ENCODE measurements around the gene EPHA6. TPM values are rescaled to one million over a fixed set of nuclear protein-coding genes. Genes with fewer than 3 reads are reported as not detected.

The EPHA6 gene
- total and polyA plus RNA-seq, 2 experiments from 2014 or later, result not detected

GRCh38 chr3:97235611-97236315 is 421.4 kb downstream of the EPHA6 start:
- no peak overlapping the region for H3K9ac ChIP-seq
- no peaks in the 10 kb centered on the region for H3K9me2 ChIP-seq (ENCODE audit: insufficient read depth)
- in situ Hi-C loops (cut with MboI), result no loop called here
- H3K27ac ChIP-seq, result no peak overlapping the region
- H3K4me1 ChIP-seq (ENCODE audit: insufficient read depth), result no peaks in the 10 kb centered on the region
- H3K4me2 ChIP-seq (ENCODE audit: unreplicated experiment), result no peak overlapping the region
- H2AFZ ChIP-seq, result no peak overlapping the region
- no peaks in the 10 kb centered on the region for H3K9me3 ChIP-seq (ENCODE audit: low read depth)
- H3K36me3 ChIP-seq (ENCODE audit: low read depth), result no peaks in the 10 kb centered on the region
- no peaks in the 10 kb centered on the region for H3F3A ChIP-seq (ENCODE audit: insufficient read depth)
- H3K4me3 ChIP-seq, result no peak overlapping the region
- no peak for DNase-seq
- no peaks in the 10 kb centered on the region for H3K79me2 ChIP-seq (ENCODE audit: insufficient read depth)
- no peaks in the 10 kb centered on the region for H3K27me3 ChIP-seq (replicated peaks; ENCODE audit: insufficient read depth)
- no peaks in the 10 kb centered on the region for H4K20me1 ChIP-seq (ENCODE audit: insufficient read depth)
- no peak for TF ChIP-seq EZH2phosphoT487 (IDR thresholded peaks at IDR 0.05; ENCODE audit: insufficient read depth, low read depth)
- TF ChIP-seq EZH2 (IDR thresholded peaks at IDR 0.05; ENCODE audit: insufficient read depth, poor library complexity, severe bottlenecking), result no peak

- Histone ChIP-seq H3K27ac (no peak overlapping the region), H3F3A (ENCODE audit: insufficient read depth) (no peaks in the 10 kb centered on the region), H3K9me3 (ENCODE audit: low read depth) (no peaks in the 10 kb centered on the region), H4K20me1 (ENCODE audit: insufficient read depth) (no peaks in the 10 kb centered on the region), H3K4me1 (ENCODE audit: insufficient read depth) (no peaks in the 10 kb centered on the region), H3K9me2 (ENCODE audit: insufficient read depth) (no peaks in the 10 kb centered on the region), H3K79me2 (ENCODE audit: insufficient read depth) (no peaks in the 10 kb centered on the region), H3K4me3 (no peak overlapping the region), H3K27me3 (replicated peaks; ENCODE audit: insufficient read depth) (no peaks in the 10 kb centered on the region), H3K36me3 (ENCODE audit: low read depth) (no peaks in the 10 kb centered on the region), H2AFZ (no peak overlapping the region), H3K9ac (no peak overlapping the region), H3K4me2 (ENCODE audit: unreplicated experiment) (no peak overlapping the region)
- in situ Hi-C loops (cut with MboI), result no loop called here
- DNase-seq, result no peak
- TF ChIP-seq EZH2 (IDR thresholded peaks at IDR 0.05; ENCODE audit: insufficient read depth, poor library complexity, severe bottlenecking), result no peak
- WGBS, 2 experiments (ENCODE audit: low coverage in 1 of 2, low lambda C conversion rate in 2 of 2, missing lambda C conversion rate in 2 of 2), result 39 to 47% methylated on average over 1 of the region's 1 CpG
Observed at GRCh38 chr3:97241417-97241816, 427.0 kb downstream of the EPHA6 start.

GRCh38 chr3:97245201-97245910 is 431.0 kb downstream of the EPHA6 start:
- H3K4me1 ChIP-seq (ENCODE audit: insufficient read depth), result no peaks in the 10 kb centered on the region
- H3K9me3 ChIP-seq (ENCODE audit: low read depth), result no peaks in the 10 kb centered on the region
- no peaks in the 10 kb centered on the region for H3K79me2 ChIP-seq (ENCODE audit: insufficient read depth)
- H3K27ac ChIP-seq, result no peak overlapping the region
- H3K27me3 ChIP-seq (replicated peaks; ENCODE audit: insufficient read depth), result no peaks in the 10 kb centered on the region
- no peak overlapping the region for H2AFZ ChIP-seq
- H3K9me2 ChIP-seq (ENCODE audit: insufficient read depth), result no peaks in the 10 kb centered on the region
- in situ Hi-C loops (cut with MboI), result no loop called here
- H3F3A ChIP-seq (ENCODE audit: insufficient read depth), result no peaks in the 10 kb centered on the region
- H3K4me3 ChIP-seq, result no peak overlapping the region
- no peaks in the 10 kb centered on the region for H4K20me1 ChIP-seq (ENCODE audit: insufficient read depth)
- DNase-seq, result no peak
- H3K4me2 ChIP-seq (ENCODE audit: unreplicated experiment), result no peak overlapping the region
- H3K9ac ChIP-seq, result no peak overlapping the region
- TF ChIP-seq EZH2phosphoT487 (IDR thresholded peaks at IDR 0.05; ENCODE audit: insufficient read depth, low read depth) (no peak), EZH2 (IDR thresholded peaks at IDR 0.05; ENCODE audit: insufficient read depth, poor library complexity, severe bottlenecking) (no peak)
- 10 to 16% methylated on average over 2 of the region's 2 CpGs for WGBS, 2 experiments (ENCODE audit: low coverage in 1 of 2, low lambda C conversion rate in 2 of 2, missing lambda C conversion rate in 2 of 2)
- H3K36me3 ChIP-seq (ENCODE audit: low read depth), result no peaks in the 10 kb centered on the region

- no peak overlapping the region for H3K4me3 ChIP-seq
- no peaks in the 10 kb centered on the region for H3K9me3 ChIP-seq (ENCODE audit: low read depth)
- TF ChIP-seq EZH2 (IDR thresholded peaks at IDR 0.05; ENCODE audit: insufficient read depth, poor library complexity, severe bottlenecking) (no peak), EZH2phosphoT487 (IDR thresholded peaks at IDR 0.05; ENCODE audit: insufficient read depth, low read depth) (no peak)
- no peaks in the 10 kb centered on the region for H3K4me1 ChIP-seq (ENCODE audit: insufficient read depth)
- no peak overlapping the region for H3K27ac ChIP-seq
- H3K4me2 ChIP-seq (ENCODE audit: unreplicated experiment), result no peak overlapping the region
- no peak overlapping the region for H2AFZ ChIP-seq
- in situ Hi-C loops (cut with MboI), result no loop called here
- H3K79me2 ChIP-seq (ENCODE audit: insufficient read depth), result no peaks in the 10 kb centered on the region
- no peaks in the 10 kb centered on the region for H3K9me2 ChIP-seq (ENCODE audit: insufficient read depth)
- H4K20me1 ChIP-seq (ENCODE audit: insufficient read depth), result no peaks in the 10 kb centered on the region
- WGBS, 2 experiments (ENCODE audit: low coverage in 1 of 2, low lambda C conversion rate in 2 of 2, missing lambda C conversion rate in 2 of 2), result 16 to 23% methylated on average over 2 of the region's 2 CpGs
- H3K27me3 ChIP-seq (replicated peaks; ENCODE audit: insufficient read depth), result no peaks in the 10 kb centered on the region
- no peaks in the 10 kb centered on the region for H3K36me3 ChIP-seq (ENCODE audit: low read depth)
- DNase-seq, result no peak
- no peak overlapping the region for H3K9ac ChIP-seq
- no peaks in the 10 kb centered on the region for H3F3A ChIP-seq (ENCODE audit: insufficient read depth)
Observed at GRCh38 chr3:97256060-97256459, 441.7 kb downstream of the EPHA6 start.

Measured in GM23248 (cell line).